ENCODE results near the gene LARP7.
"Not testable (repeated sequence)": the region's sequence is repeated elsewhere in the genome, so short reads cannot be mapped to it uniquely, and the experiment has no call there.

LARP7 gene

DNA sequence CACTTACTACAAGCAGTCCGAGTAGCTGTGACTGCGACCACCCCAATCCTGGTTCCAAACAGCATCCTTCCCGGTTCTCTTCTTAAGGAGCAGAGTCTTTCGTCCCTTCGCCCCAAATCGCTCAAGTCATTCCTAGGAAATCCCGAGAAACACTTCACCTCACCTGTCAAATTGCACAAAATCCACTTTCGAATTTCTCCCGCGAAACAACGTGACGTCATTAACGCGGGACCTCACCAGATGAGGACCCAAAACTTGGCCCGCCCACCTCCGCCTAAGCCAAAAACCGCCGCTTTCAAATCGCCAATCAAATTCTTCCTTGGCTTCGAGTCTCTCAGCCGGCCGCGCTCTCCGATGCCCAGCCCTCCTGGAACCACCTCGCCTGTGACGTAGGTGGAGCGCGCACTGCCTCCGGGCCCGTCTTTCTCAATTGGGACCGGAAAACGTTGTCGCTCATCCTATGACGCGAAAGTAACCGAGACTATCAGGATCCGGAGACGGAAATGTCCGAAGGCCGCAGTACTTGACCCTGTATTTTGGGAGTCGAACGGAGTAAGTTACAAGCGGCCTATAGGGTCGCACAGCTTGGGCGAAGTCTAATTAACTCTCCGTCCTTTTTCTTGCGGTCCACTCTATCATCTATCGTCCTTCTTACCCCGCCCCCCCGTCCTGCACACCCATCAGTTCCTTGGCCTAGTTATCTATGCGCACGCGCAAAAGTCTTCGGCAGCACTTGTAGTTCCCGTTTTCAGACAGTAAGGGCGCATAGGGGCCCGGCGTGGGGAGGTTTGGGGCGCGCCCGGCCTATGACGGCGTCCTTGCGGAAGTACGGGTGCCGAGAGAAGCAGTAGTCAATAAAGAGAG lies at the start of gene LARP7, which contains the start of gene ZGRF1:
LARP7 (plus strand) TSS at position 456 of the 864 bp plus-strand sequence. CDS start 7,527 bp downstream, outside the sequence.
ZGRF1 (minus strand) TSS at position 222 of the 864 bp plus-strand sequence. CDS start 3,733 bp downstream, outside the sequence.
- peak within 1 kb of the TSS; percentile 92 for H3K4me3 ChIP-seq (ENCODE audit: low read depth, low read length)

DNA sequence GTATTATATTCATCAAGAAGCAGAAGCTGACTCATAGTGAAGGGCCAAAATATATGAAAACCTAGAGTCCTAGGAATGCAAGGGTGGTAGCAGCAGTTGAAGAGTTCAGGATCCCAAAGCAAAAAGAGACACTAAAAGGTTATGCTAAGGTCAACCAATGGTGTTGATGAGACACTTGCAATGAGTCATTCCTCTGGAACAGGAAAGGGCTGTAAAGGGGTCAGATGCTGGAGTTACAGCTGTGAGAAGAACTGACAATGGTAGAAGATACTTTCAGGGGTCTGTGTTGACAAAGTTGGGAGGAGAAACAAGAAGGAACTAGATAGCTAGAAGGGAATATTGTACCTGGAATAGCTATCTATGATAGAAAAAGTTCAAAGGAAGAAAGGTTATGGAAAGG lies 47.7 kb upstream of the LARP7 start:
- no peak overlapping the region for H3K4me3 ChIP-seq (ENCODE audit: low read depth, low read length)

DNA sequence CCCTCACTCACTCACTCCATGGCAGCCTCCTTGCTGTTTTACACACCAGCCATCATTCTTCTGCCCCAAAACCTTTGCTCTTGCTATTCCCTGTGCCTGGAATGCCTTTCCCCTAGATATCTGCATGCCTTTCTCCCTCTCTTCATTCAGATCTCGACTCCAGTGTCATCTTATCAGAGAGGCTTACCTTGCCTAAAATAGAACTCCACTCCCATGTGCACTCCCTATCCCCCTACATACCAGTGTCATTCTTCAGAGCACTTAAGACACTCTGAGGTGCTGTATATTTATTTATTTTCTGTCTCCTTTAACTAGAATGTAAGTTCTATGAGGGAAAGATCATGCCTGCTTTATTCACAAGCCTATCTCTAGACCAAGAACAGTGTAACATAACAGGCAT lies 45.4 kb upstream of the LARP7 start:
- no peak overlapping the region for H3K4me3 ChIP-seq (ENCODE audit: low read depth, low read length)

DNA sequence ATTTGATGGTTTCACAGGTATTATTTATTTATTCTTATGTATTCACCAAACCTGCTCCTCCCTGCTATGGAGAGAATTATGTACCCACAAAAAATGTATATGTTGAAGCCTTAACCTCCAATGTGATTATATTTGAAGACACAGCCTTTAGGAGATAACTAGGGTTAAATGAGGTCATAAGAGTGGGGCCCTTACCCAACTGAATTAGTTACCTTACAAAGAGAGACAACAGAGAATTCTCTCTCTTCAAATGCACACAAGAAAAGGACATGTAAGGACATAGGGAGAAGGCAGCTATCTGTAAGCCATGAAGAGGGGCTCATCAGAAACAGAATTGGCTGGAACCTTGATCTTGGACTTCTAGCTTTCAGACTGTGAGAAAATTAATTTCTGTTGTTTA lies 44.2 kb upstream of the LARP7 start:
- no peak overlapping the region for H3K4me3 ChIP-seq (ENCODE audit: low read depth, low read length)

DNA sequence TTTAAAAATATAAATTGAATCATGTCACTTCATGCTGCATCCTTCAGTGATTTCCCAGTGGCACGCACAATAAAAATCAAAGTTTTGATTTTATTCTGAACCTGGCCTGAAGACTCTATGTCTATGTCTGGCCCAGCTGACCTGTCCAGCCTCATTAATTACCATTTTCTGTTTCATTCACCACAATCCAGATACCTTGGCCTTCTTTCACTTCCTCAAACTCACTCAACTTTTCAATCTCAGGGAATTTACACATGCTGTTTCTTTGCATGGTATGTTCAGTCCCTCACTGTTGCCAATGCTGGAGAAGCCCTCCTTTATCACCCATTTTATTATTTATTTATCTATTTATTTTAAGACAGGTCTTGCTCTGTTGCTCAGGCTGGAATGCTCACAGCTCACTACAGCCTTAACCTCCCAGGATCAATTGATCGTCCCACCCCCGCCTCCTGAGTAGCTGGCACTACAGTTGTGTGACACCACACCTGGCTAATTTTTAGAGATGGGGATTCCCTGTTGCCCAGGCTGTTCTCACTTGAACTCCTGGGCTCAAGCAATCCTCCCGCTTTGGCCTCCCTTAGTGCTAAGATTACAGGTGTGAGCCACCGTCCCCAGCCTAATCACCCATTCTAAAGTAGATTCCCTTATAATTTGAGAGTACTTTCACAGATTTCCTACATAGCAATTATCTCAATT lies 43.4 kb upstream of the LARP7 start:
- no peak overlapping the region for H3K4me3 ChIP-seq (ENCODE audit: low read depth, low read length)

DNA sequence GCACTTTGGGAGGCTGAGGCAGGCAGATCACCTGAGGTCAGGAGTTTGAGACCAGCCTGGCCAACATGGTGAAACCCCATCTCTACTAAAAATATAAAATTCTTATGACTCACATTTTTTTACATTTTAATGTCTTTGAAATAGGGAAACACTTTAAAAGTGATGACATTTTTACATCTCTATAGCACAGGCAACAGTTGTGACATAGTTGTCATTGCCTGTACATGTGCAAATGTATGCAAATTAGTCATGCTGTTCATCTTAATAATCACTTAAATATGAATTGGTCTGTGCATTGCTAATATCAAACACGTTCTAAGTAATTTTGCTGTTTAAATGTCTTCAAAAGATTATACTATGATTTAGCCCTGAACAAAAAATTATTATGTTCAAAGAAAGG lies 42.0 kb upstream of the LARP7 start:
- no peak overlapping the region for H3K4me3 ChIP-seq (ENCODE audit: low read depth, low read length)

DNA sequence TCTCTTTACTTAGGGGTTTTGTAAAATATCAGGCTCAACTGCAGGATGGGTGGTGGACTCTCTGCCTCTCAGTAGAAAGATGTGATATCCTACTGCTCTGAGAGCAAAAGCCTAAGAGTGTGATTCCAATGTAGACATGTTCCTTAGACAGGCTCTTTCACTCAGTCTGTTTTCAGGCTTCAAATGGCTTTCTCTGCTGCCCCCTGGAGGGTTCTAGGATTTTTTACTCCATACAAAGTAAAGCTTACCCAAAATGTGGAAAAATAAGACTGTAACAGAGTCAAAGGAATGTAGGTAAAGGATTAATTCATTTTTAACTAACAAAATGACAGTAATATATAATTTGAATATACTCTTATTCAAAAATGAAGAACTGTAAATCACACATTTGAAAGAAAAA lies 32.4 kb upstream of the LARP7 start:
- no peak overlapping the region for H3K4me3 ChIP-seq (ENCODE audit: low read depth, low read length)

DNA sequence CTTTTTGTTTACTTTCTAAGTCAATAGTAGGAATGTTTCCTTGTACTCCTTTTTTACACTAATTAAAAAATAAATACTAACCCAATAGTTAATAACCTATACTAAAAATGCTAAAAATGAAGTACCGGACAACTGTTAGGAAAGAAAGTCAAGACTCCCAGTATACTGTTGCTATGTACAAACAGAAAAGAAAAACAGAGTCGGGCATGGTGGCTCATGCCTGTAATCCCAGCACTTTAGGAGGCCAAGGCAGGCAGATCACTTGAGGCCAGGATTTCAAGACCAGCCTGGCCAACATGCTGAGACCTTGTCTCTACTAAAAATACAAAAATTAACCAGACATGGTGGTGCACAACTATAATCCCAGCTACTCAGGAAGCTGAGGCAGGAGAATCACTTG lies 24.1 kb upstream of the LARP7 start:
- not testable (repeated sequence) for H3K4me3 ChIP-seq (ENCODE audit: low read depth, low read length)

DNA sequence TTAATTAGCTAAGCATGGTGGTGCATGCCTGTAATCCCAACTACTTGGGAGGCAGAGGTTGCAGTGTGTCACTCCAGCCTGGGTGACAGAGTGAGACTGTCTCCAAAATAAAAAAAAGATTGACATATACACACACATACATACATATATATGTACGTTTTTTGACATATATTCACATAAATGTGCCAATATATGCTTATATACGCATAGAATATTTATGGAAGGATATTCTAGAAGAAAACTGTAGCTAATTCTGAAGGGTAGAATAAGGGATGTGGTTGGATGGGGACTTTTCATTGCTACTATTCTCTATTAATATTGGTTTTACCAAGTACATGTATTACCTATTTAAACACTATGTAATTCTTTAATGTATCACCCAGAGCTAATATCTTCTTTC lies 20.0 kb upstream of the LARP7 start:
- H3K4me3 ChIP-seq (ENCODE audit: low read depth, low read length) = no peak overlapping the region

DNA sequence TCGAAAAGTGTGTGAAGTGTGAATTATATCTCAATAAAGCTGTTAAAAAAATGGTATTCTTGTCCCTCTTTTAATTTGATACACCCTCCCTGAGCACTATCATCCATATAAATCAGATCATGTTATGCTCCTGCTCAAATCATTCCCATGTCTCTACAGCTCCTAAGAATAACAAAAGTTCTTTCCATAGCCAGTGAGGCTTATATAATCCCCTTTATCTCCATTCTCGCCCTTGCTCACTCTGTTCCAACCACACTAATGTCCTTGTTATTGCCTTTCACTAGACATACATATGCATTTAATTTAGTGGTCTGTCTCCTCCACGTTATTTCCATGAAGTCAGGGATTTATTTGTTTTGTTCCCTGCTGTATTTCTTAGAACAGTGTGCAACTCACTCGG lies 10.7 kb upstream of the LARP7 start:
- no peak overlapping the region for H3K4me3 ChIP-seq (ENCODE audit: low read depth, low read length)

DNA sequence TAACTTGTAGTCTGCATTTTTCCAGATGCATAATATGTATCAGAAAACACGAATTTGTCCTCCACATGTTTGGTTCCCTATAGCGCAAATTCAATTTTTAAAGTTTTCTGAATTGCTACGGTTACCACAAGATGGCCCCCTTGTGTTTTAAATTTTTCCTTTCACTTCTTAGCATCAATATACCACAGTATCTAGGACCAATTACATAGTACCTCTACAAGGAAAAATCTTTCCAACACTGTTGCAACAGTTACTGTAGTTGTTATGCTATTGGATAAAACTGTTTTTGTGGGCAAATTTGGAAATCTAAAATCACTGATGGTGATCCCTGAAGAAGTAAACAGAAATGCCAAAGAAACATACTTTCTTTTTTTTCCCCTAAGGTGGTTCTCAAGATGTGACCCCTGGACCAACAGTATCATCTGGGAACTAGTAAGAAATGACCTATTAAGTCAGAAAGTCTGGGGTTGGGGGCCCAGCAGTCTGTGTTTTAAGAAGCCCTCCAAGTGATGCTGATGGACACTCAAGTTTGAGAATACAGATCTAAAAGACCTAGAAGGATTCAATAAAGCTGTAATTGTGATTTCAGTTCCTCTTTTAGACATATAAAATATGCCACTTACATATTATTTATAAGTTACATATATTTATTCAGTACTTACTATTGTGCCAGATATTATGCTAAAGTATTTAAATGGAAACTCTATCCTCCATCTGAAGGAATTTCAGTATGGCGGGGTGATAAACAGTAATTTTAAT lies 3.3 kb upstream of the LARP7 start:
- no peak overlapping the region for H3K4me3 ChIP-seq (ENCODE audit: low read depth, low read length)

DNA sequence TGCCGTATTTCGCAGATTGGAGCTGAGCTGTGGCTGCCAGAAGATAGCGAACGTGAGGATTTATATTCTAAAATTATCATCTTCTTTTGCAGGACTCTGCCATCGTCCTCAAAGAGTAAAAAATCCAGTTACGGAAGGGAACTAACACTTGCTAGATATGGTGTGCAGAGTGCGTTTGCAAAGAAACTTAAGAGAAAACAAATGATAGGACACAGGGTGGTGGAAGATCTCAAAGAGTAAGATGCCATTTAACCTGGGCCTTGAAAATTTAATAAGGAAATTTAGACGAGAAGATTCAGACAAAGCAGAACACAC lies 566 bp downstream of the LARP7 start:
- H3K4me3 ChIP-seq (ENCODE audit: low read depth, low read length) = peak overlapping the region; percentile 92

DNA sequence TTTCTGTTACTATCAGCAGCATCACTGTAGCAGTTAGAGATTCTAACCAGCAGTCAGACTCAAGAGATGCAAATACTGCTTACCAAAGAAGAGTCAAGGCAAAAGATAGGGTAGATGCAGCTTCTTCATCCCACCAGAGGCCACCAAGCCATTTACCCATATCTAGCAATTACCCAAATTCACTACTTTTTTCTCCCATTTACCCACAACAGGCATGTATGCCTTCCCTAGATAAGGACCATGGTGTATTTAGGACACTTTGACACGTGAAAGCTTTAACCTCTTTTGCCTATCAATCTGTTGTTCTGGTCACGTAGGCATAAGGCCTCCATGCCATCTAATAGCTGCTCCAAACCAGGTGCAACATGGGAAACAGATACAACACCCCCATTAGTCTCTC lies 5.6 kb downstream of the LARP7 start:
- H3K4me3 ChIP-seq (ENCODE audit: low read depth, low read length) = no peak overlapping the region

DNA sequence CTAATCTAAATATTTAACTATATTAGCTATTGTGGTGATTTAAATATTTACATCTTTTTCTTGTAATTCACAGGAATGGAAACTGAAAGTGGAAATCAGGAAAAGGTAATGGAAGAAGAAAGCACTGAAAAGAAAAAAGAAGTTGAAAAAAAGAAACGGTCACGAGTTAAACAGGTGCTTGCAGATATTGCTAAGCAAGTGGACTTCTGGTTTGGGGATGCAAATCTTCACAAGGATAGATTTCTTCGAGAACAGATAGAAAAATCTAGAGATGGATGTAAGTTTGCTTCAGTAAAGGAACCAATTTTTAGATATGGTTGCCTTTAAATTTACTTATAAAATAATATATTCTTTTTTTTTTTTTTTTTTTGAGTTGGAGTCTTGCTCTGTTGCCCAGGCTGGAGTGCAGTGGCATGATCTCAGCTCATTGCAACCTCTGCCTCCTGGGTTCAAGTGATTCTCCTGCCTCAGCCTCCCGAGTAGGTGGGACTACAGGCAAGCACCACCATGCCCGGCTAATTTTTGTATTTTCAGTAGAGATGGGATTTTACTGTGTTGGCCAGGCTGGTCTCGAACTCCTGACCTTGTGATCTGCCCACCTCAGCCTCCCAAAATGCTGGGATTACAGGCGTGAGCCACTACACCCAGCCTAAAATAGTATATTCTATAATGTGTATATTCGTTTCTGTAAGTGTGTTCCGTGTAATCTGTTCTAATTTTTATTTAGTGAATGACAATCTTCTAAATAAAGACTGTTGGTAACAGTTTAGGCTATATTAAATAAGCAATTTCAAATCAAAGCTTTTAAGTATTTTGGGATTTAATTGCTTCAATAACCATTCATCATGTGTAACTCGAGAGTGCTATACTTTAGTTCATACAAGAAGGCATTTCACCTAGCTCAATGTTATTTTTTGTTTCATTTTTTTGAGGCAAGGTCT lies 7.9 kb downstream of the LARP7 start:
- not testable (repeated sequence) for H3K4me3 ChIP-seq (ENCODE audit: low read depth, low read length)

DNA sequence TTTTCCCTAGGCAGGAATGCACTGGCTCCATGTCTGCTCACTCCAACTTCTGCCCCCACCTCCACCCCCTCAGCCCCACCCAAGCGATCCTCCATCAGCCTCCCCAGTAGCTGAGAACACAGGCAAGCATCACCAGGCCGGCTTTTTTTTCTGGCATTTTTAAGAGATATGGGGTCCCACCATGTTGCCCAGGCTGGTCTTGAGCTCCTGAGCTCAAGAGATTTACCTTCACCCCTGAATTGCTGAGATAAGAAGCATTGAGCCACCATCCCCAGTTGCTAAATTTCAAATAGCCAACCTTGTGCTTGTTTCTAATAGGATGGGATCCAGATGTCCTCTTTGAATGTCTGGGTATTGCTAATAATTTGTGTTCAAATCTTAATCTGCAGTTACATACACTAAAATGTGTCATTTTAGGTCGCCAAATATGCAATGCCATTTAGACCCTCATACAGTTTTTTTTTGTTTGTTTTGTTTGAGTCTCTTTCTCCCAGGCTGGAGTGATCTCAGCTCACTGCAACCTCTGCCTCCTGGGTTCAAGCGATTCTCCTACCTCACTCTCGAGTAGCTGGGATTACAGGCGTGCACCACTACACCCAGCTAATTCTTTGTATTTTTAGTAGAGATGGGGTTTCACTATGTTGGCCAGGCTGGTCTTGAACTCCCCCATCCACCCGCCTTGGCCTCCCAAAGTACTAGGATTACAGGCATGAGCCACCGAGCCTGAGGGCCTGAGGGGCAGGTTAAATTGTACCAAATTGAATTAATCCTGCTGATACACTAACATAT lies 8.8 kb downstream of the LARP7 start:
- H3K4me3 ChIP-seq (ENCODE audit: low read depth, low read length) = peak overlapping the region; percentile 89

DNA sequence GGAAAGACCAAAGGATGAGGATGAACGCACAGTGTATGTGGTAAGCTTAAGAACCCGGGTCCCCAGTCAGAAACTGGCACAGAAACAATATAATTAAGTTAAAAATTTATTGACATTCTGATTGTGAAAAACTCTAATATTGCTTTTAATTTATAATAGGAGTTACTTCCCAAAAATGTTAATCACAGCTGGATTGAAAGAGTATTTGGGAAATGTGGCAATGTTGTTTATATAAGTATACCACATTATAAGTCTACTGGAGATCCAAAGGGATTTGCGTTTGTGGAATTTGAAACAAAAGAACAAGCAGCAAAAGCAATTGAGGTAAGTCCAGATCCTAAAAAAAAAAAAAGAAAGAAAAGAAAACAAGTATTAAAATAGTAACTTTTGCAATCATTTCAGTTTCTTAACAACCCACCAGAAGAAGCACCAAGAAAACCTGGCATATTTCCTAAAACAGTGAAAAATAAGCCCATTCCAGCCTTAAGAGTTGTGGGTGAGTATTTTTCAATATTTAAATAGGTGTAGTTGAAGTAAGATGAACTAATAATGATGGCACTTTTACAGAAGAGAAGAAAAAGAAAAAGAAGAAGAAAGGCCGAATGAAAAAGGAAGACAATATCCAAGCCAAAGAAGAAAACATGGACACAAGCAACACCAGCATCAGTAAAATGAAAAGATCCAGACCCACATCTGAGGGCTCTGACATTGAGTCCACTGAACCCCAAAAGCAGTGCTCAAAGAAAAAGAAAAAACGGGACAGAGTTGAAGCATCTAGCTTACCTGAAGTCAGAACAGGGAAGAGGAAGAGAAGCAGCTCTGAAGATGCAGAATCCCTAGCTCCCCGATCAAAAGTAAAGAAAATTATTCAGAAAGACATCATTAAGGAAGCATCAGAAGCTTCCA lies 9.9 kb downstream of the LARP7 start:
- H3K4me3 ChIP-seq (ENCODE audit: low read depth, low read length) = peak overlapping the region; percentile 89

DNA sequence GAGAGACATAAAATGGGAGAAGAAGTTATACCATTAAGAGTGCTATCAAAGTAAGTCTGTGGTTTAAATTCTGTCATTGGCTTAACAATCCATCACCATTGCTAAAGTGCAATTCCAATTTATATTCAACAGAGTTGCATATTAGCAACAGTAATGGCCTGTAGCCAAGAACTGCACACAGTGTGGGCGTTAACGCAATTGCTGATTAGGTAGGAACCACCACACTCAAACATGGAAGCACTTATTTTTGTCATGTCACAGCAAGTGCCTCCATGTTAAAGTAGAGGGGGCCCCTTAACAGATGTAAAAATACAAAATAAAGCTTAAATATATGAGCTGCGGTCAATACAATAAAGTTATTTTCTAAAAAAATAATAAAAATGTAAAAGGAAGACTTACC lies 10.8 kb downstream of the LARP7 start:
- peak overlapping the region; percentile 89 for H3K4me3 ChIP-seq (ENCODE audit: low read depth, low read length)

DNA sequence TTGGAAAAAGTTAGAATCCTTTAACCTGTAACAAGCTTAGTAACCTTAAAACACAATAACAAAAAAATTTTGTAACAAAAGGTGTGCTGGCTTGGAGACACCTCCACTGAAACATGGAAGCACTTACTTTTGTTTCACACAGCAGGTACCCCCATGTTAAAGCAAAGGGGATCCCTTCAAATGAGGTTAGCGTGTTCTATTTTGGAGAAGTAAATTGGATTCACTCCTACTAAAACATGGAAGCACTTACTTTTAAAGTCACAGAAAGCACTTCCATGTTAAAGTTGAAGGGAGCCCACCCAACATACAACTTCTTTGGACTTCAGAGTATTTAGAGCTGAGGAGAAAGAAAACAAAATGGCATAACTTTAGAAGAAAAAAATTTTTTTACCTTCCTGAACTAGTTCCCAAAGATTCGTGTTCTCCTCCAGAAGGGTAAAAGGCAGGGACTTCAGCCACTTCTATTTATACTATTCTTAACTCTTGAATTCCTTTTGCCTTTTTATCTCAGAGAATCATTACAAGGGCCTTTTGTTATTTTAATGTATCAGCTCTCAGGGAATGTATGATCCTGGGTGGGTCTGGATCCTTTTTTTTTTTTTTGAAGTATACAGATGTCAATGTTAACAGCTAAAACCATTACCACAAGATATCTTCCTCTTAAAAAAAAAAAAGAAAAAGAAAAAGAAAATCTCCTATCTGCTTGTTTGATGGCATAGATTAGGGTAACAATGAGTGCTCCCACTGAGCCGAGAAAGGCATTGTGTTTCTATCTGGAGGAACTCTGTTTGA lies 11.5 kb downstream of the LARP7 start:
- peak overlapping the region; percentile 89 for H3K4me3 ChIP-seq (ENCODE audit: low read depth, low read length)

Measured in iPS-11a (cell line).